Loucy (cell line): Measurements from ENCODE around the gene LYZL4.

Experiments used
- H2AFZ ChIP-seq: fragments of 200-600 bp; sonication (generic); 2 replicates; pipeline ENCODE4 v1.6.0; 2016; ENCODE audit warnings: antibody characterized with exemption, mild to moderate bottlenecking, low read length, moderate library complexity
- H3F3A ChIP-seq: fragments of 200-600 bp; 2 replicates; pipeline ENCODE4 v1.6.0; 2016; ENCODE audit warnings: antibody characterized with exemption, low read depth, mild to moderate bottlenecking
- H3K27me3 ChIP-seq: fragments of 200-600 bp; sonication (generic); 2 replicates; pipeline ENCODE4 v1.6.1; 2014; ENCODE audit warnings: low read length, mild to moderate bottlenecking; ENCODE audit not compliant: insufficient read depth, poor library complexity, severe bottlenecking
- H3K36me3 ChIP-seq: fragments of 200-600 bp; sonication (generic); 2 replicates; pipeline ENCODE4 v1.6.1; 2016; ENCODE audit warnings: low read length; ENCODE audit not compliant: insufficient read depth
- H3K4me1 ChIP-seq: fragments of 200-600 bp; sonication (generic); 2 replicates; pipeline ENCODE4 v1.5.1; 2014; ENCODE audit warnings: low read length, mild to moderate bottlenecking; ENCODE audit not compliant: insufficient read depth, poor library complexity, severe bottlenecking
- H3K4me2 ChIP-seq: fragments of 200-600 bp; sonication (generic); 2 replicates; pipeline ENCODE4 v1.6.0; 2014; ENCODE audit warnings: antibody characterized with exemption, low read length, low read depth, mild to moderate bottlenecking; ENCODE audit not compliant: poor library complexity, severe bottlenecking
- H3K4me3 ChIP-seq: fragments of 200-600 bp; sonication (generic); 2 replicates; pipeline ENCODE4 v1.5.1; 2014; ENCODE audit warnings: low read length, mild to moderate bottlenecking, mixed read lengths; ENCODE audit not compliant: poor library complexity, severe bottlenecking
- H3K79me2 ChIP-seq: fragments of 200-600 bp; sonication (generic); 2 replicates; pipeline ENCODE4 v1.6.1; 2014; ENCODE audit warnings: low read length; ENCODE audit not compliant: insufficient read depth
- H3K9ac ChIP-seq: fragments of 200-600 bp; sonication (generic); 2 replicates; pipeline ENCODE4 v1.6.0; 2014; ENCODE audit warnings: mild to moderate bottlenecking, low read depth, low read length, moderate library complexity; ENCODE audit not compliant: poor library complexity, severe bottlenecking
- H3K9me2 ChIP-seq: fragments of 200-600 bp; sonication (generic); replicated peaks from 2 replicates; pipeline ENCODE4 v1.6.1; 2016; ENCODE audit warnings: low read depth, low read length, mixed read lengths
- H3K9me3 ChIP-seq: fragments of 200-600 bp; sonication (generic); 2 replicates; pipeline ENCODE4 v1.6.1; 2014; ENCODE audit warnings: mild to moderate bottlenecking, antibody characterized with exemption, low read length, low read depth; ENCODE audit not compliant: insufficient read depth
- H4K20me1 ChIP-seq: fragments of 200-600 bp; sonication (generic); 2 replicates; pipeline ENCODE4 v1.6.0; 2014; ENCODE audit warnings: antibody characterized with exemption, low read length, mild to moderate bottlenecking; ENCODE audit not compliant: insufficient read depth, poor library complexity, severe bottlenecking
- EZH2phosphoT487 ChIP-seq: fragments of 200-600 bp; IDR thresholded peaks from 2 replicates; pipeline ENCODE4 v1.6.1; 2018; ENCODE audit warnings: antibody characterized with exemption, mild to moderate bottlenecking, moderate library complexity, borderline replicate concordance
- TF ChIP-seq, protein P1 (sequence below): fragments of 200-600 bp; sonication (generic); conservative IDR thresholded peaks from 2 replicates; pipeline ENCODE4 v1.5.1; 2014; ENCODE audit warnings: mild to moderate bottlenecking, antibody characterized with exemption, low read length

Gene LYZL4

DNA sequence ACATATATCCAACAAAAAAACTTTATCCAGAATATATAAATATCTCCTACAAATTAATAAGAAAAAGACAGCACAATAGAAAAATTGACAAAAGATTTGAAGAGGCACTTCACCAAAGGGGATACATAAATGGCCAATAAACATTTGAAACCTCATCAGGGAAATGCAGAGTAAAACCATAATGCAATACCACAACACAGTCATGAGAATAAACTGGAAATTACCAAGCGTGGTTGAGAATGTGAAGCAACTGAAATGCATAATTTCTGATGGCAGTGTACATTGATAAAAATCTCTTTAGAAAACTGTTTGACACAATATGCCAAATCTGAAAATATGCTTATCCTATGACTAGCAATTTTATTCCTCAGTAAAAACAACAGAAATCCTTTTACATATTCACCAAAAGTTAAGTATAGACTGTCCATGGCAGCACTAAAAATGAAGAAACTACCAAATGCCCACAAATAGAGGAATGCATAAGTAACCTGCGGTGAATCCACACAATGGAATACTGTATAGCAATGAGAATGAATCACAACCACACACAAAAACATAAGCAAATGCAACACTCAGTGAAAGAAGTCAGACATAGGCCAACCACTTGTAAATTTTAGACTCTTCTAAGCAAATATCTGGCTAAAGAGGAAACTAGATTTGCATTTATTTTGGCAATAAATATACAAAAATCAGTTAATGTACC is 7.9 kb downstream of the LYZL4 start:
- no peaks in the 10 kb centered on the region for H3F3A ChIP-seq
- TF ChIP-seq EZH2phosphoT487, result no peak
- TF ChIP-seq, protein P1, sequence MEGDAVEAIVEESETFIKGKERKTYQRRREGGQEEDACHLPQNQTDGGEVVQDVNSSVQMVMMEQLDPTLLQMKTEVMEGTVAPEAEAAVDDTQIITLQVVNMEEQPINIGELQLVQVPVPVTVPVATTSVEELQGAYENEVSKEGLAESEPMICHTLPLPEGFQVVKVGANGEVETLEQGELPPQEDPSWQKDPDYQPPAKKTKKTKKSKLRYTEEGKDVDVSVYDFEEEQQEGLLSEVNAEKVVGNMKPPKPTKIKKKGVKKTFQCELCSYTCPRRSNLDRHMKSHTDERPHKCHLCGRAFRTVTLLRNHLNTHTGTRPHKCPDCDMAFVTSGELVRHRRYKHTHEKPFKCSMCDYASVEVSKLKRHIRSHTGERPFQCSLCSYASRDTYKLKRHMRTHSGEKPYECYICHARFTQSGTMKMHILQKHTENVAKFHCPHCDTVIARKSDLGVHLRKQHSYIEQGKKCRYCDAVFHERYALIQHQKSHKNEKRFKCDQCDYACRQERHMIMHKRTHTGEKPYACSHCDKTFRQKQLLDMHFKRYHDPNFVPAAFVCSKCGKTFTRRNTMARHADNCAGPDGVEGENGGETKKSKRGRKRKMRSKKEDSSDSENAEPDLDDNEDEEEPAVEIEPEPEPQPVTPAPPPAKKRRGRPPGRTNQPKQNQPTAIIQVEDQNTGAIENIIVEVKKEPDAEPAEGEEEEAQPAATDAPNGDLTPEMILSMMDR, result no peak
- no peaks in the 10 kb centered on the region for H3K9me2 ChIP-seq
- H4K20me1 ChIP-seq, result no peaks in the 10 kb centered on the region
- H3K9ac ChIP-seq, result no peak overlapping the region
- no peaks in the 10 kb centered on the region; the same call in 1 of the 2 replicates for H3K9me3 ChIP-seq
- no peak overlapping the region for H3K4me2 ChIP-seq
- H3K27me3 ChIP-seq, result no peaks in the 10 kb centered on the region
- no peak overlapping the region for H3K4me3 ChIP-seq
- H2AFZ ChIP-seq, result no peak overlapping the region
- no peaks in the 10 kb centered on the region for H3K79me2 ChIP-seq
- H3K4me1 ChIP-seq, result no peaks in the 10 kb centered on the region
- no peaks in the 10 kb centered on the region for H3K36me3 ChIP-seq

DNA sequence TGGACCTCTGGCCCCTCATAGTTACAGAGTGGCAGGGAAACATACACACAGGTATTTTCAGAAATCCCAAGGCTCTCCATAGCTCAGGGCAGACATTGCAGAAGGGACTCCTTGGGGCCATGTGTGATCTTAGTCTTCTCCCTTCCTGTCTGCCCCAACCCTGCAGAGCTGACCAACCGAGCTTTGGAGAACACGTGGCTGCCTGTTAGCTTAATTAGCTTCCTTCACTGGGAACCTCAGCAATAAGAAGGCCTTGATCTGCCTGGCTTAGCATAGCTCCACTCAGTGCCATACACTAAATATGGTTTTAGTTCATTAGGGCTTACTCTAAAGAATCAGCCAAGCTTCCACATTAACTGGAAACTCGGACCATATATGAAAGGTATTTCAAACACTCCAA is 12.3 kb downstream of the LYZL4 start:
- Histone ChIP-seq H3K9ac (no peak overlapping the region), H3K4me1 (no peaks in the 10 kb centered on the region), H3K4me3 (no peak overlapping the region), H3K79me2 (no peaks in the 10 kb centered on the region), H3K4me2 (no peak overlapping the region), H3K27me3 (no peaks in the 10 kb centered on the region), H4K20me1 (no peaks in the 10 kb centered on the region), H3K9me3 (no peaks in the 10 kb centered on the region; the same call in 1 of the 2 replicates), H3F3A (no peaks in the 10 kb centered on the region), H3K9me2 (no peaks in the 10 kb centered on the region), H2AFZ (no peak overlapping the region), H3K36me3 (no peaks in the 10 kb centered on the region)
- no peak for TF ChIP-seq EZH2phosphoT487
- TF ChIP-seq, protein P1, result no peak

DNA sequence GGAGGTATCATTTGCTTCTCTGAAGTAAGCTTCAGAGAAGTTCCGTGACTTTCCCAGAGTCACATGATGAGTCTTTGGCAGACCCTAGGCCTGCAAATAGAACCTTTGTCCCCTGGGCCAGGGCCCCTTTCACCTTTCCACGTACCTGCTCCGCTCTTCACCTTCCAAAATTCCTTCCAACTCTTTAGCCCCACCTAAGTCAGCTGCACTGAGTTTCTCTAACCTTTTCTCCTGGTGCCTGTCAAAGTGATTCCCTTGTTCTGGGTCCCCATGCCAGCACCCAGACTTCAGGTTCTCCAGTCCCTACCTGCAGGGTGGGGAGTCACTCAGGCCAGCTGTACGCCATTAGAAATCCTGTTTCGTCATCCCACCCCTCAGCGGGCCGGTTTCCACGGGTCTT is 12.8 kb downstream of the LYZL4 start:
- no peak overlapping the region for H3K4me3 ChIP-seq
- H3F3A ChIP-seq, result no peaks in the 10 kb centered on the region
- H3K27me3 ChIP-seq, result no peaks in the 10 kb centered on the region
- H3K79me2 ChIP-seq, result no peaks in the 10 kb centered on the region
- H2AFZ ChIP-seq, result no peak overlapping the region
- H3K9me2 ChIP-seq, result no peaks in the 10 kb centered on the region
- H3K36me3 ChIP-seq, result no peaks in the 10 kb centered on the region
- H3K4me1 ChIP-seq, result no peaks in the 10 kb centered on the region
- no peaks in the 10 kb centered on the region; the same call in 1 of the 2 replicates for H3K9me3 ChIP-seq
- H3K9ac ChIP-seq, result no peak overlapping the region
- TF ChIP-seq EZH2phosphoT487, result no peak
- TF ChIP-seq, protein P1, result no peak
- H3K4me2 ChIP-seq, result no peak overlapping the region
- H4K20me1 ChIP-seq, result no peaks in the 10 kb centered on the region
